Stimulated activated CD4-positive, alpha-beta T cell treated with anti-CD3 and anti-CD28 coated beads, Interleukin-1b, Interleukin-23, amount 100 ng/mL, for 1 hour (primary cell): ENCODE data around the gene DAB2IP.

ENCODE experiments used
- DNase-seq, 2 donors: peaks; one replicate each; pipeline ENCODE4 v3.0.0-alpha.2; 2020; ENCODE audit warnings: low read depth in 2 of 2

The DAB2IP gene

GRCh38 chr9:121685146-121685794 is 33.8 kb downstream of the DAB2IP start:
- no peak for DNase-seq

- no peak for DNase-seq
Observed at GRCh38 chr9:121685795-121686377, 34.5 kb downstream of the DAB2IP start.

GRCh38 chr9:121686930-121687541 is 35.6 kb downstream of the DAB2IP start:
- DNase-seq, result peak in 1 of 2 donors; percentile 21

GRCh38 chr9:121688146-121688680 is 36.8 kb downstream of the DAB2IP start:
- DNase-seq, result no peak

- no peak for DNase-seq
Observed at GRCh38 chr9:121688681-121689080, 37.2 kb downstream of the DAB2IP start.

GRCh38 chr9:121689461-121690157 is 38.2 kb downstream of the DAB2IP start:
- DNase-seq, result no peak

- no peak for DNase-seq
Observed at GRCh38 chr9:121690316-121690715, 38.9 kb downstream of the DAB2IP start.

- DNase-seq, result no peak
Observed at GRCh38 chr9:121690766-121691165, 39.3 kb downstream of the DAB2IP start.

- no peak for DNase-seq
Observed at GRCh38 chr9:121691890-121692289, 40.5 kb downstream of the DAB2IP start.

- no peak for DNase-seq
Observed at GRCh38 chr9:121692606-121693387, 41.4 kb downstream of the DAB2IP start.

- no peak for DNase-seq
Observed at GRCh38 chr9:121693388-121693670, 41.9 kb downstream of the DAB2IP start.

- DNase-seq, result no peak
Observed at GRCh38 chr9:121694001-121694400, 42.6 kb downstream of the DAB2IP start.

GRCh38 chr9:121694600-121694999 is 43.2 kb downstream of the DAB2IP start:
- no peak for DNase-seq

- DNase-seq, result no peak
Observed at GRCh38 chr9:121696930-121697329, 45.5 kb downstream of the DAB2IP start.

- DNase-seq, result no peak
Observed at GRCh38 chr9:121698627-121699570, 47.5 kb downstream of the DAB2IP start.

- DNase-seq, result no peak
Observed at GRCh38 chr9:121699571-121700164, 48.2 kb downstream of the DAB2IP start.

GRCh38 chr9:121700165-121700831 is 48.9 kb downstream of the DAB2IP start:
- DNase-seq, result no peak

GRCh38 chr9:121700832-121701419 is 49.5 kb downstream of the DAB2IP start:
- DNase-seq, result no peak

GRCh38 chr9:121701736-121702261 is 50.4 kb downstream of the DAB2IP start:
- DNase-seq, result no peak
